OCI-LY7 (cell line): ENCODE results near the gene BRME1.

Experiments
- EZH2phosphoT487 ChIP-seq: fragments of 200-600 bp; sonication (generic); IDR thresholded peaks from 2 replicates; pipeline ENCODE4 v1.6.1; 2018; ENCODE audit warnings: low read depth, borderline replicate concordance, mild to moderate bottlenecking, mixed run types, antibody characterized with exemption, low read length, moderate library complexity, mixed read lengths
- TF ChIP-seq, protein P1 (sequence below): fragments of 200-600 bp; sonication (generic); conservative IDR thresholded peaks from 2 replicates; pipeline ENCODE4 v1.5.1; 2014; ENCODE audit warnings: mild to moderate bottlenecking, antibody characterized with exemption, low read length, moderate library complexity, mixed read lengths

DNA sequence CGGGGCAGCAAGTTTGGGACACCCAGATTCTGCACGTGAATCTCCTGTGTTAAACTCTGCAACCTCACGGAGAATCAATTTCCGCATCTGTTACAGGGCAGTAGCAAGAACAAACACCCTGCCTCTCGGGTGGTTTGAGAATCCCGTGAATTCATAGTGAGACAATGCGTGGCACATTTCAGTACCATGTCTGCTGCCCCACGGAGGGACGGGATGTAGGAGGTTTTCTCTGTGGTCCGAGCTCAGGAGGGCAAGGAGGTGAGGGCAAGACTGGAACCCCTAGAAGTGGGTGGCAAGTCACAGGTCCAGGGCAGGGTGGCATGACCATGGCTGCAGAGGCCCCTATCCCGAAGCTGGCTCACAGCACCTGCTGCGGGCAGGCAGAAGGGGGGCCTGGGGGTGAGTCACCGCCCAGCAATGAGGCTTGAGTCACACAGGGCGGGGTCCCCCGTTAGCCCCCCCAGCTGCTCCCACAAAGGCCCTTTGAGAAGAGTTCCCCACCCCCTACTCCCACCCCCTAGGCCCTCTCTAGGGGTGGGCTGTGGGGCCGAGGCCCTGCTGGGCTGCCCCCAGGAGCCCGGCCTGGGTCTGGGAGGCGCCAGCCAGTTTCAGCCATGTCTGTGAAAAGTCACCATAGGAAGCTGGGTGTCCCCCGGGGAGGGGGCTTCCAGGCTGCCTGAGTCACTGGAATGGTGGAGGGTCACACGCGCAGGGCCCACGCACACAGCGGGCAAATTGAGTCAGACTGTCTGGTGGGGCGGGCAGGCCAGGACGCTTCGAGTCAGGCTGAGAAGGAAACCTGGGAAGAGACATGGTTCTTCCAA lies 54.8 kb downstream of the BRME1 start:
- TF ChIP-seq, protein P1, sequence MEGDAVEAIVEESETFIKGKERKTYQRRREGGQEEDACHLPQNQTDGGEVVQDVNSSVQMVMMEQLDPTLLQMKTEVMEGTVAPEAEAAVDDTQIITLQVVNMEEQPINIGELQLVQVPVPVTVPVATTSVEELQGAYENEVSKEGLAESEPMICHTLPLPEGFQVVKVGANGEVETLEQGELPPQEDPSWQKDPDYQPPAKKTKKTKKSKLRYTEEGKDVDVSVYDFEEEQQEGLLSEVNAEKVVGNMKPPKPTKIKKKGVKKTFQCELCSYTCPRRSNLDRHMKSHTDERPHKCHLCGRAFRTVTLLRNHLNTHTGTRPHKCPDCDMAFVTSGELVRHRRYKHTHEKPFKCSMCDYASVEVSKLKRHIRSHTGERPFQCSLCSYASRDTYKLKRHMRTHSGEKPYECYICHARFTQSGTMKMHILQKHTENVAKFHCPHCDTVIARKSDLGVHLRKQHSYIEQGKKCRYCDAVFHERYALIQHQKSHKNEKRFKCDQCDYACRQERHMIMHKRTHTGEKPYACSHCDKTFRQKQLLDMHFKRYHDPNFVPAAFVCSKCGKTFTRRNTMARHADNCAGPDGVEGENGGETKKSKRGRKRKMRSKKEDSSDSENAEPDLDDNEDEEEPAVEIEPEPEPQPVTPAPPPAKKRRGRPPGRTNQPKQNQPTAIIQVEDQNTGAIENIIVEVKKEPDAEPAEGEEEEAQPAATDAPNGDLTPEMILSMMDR: no peak
- no peak for TF ChIP-seq EZH2phosphoT487
